ENCODE measurements around the gene HNRNPU.

HNRNPU gene

GRCh38 chr1:244802556-244803239, 61.6 kb downstream of the HNRNPU start:
- no peak for DNase-seq (ENCODE audit: low read depth)

GRCh38 chr1:244802041-244802440, 62.3 kb downstream of the HNRNPU start:
- DNase-seq (ENCODE audit: low read depth) = no peak

- DNase-seq (ENCODE audit: low read depth) = no peak
These were observed 63.1 kb downstream of the HNRNPU start for GRCh38 chr1:244801246-244801645.

- DNase-seq (ENCODE audit: low read depth) = no peak
These were observed 63.5 kb downstream of the HNRNPU start for GRCh38 chr1:244800821-244801220.
